HG03432 (cell line): Measurements from ENCODE around the gene PDE4D.

ENCODE experiments used
- ATAC-seq: cut with Tn5 transposase; IDR thresholded peaks from one replicate; pipeline ENCODE4 v1.9.1; 2021; ENCODE audit warnings: mild to moderate bottlenecking, moderate library complexity; ENCODE audit not compliant: unreplicated experiment

PDE4D gene

DNA sequence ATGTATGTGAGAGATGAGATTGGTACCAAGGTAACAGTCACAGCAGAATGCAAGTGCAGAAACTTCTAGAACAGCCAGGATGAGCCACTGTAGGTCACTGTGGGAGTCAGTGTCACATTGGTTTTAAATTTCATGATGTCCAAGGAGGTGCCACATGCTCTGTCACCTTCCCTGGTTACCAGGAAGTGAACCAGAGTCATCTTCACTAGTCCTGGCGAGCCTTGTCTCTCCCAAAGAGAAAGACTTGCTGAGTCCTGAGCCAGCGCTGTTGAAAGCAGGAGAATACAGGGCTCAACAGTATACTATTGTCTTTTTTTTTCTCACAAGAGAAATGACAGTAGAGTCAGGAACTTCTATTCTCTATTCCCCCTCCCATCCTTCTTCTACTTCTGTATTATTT, 695.2 kb downstream of the PDE4D start:
- ATAC-seq: no peak

- ATAC-seq: no peak
Observed at GRCh38 chr5:59197911-59198310, 695.6 kb downstream of the PDE4D start.

DNA sequence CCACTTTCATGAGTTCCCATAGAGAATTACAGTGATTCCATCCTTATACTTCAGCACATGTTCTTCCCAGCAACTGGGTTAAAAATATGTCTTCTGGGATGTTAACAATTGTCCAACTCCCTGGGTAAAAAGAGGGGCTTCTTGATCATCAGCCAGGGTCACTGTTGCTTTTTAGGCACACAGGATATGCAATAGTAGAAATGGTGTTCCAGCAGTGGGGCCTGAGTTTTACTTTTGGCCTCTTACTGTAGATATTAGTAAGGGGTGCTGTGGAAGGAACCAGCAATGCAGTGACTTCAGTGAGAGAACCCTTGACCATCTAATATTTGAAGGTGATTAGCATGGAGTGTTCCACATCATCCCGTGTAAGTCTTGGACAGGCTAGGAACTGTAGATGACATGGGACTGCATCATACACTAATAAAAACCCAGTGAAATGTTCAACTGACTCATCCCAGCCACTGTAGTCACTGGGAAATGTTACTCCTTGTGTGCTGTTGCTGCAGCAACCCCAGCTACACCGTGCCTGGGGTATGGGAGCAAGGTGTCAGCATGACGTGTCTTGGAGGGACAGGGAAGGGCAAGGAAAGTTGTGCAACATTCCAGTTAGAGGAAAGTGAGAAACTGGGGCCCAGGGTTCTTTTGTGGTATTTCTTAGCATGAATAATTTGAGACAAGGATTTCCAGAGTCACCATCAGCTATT, 699.8 kb downstream of the PDE4D start:
- no peak for ATAC-seq

DNA sequence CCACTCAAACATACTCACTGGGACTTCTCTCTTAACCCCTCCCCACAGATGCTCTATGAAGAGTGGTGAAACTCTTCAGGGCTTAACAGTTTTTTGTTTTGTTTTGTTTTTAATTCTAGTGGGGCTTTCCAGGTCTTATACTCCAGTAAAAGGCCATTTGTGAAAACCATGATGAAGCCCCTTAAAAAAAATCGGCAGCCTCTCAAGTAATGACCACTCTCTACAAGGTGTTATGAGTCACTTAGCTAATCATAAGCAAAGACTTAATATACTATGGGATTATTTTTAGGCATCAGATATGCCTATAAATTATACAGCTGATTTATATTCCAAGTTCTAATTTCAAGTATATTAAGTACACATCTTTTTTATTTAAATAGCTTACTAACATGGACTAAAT, 702.8 kb downstream of the PDE4D start:
- ATAC-seq: no peak

GRCh38 chr5:59189472-59190244, 703.9 kb downstream of the PDE4D start:
- no peak for ATAC-seq

GRCh38 chr5:59188419-59189225, 704.9 kb downstream of the PDE4D start:
- ATAC-seq: peak; percentile 78

DNA sequence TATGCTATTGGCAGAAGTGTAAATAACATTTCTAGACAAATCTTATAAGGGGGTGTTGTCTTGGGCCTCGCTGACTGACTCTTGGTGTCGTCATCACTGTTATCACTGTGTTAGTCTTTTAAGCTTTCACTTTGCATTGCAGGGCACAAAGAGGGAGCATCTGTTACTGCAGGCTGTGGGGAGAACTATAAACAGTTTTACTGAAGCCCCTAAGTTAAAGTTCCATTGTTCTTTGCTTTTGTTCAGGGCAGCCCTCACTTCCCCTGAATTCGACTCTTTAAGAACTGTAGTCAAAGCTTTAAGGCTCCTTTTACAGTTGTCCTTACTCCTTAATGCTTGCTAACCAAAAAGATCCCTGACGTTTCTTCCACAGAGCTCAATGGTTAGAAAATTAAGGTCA, 705.7 kb downstream of the PDE4D start:
- peak; percentile 61 for ATAC-seq

DNA sequence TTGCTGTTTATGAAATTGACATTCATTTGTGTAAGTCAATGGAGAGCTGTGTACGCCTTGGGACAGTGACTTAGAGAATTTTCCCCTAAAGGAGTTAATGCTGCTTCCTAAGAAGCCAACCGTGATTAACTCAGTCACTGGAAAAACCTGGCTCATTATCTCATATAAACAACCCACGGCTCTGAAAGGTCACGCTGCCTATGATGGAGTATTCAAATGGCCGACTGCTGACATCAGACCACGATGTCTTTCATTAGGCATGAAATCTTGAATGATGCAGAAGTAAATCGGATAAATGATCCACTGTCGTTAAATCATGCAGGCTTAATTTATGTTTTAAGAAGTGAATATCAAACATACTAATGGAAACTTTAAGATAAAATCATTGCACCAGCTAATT, 706.9 kb downstream of the PDE4D start:
- no peak for ATAC-seq

GRCh38 chr5:59185757-59186385, 707.7 kb downstream of the PDE4D start:
- no peak for ATAC-seq

GRCh38 chr5:59184769-59185168, 708.8 kb downstream of the PDE4D start:
- ATAC-seq: no peak

- no peak for ATAC-seq
Observed at GRCh38 chr5:59182760-59183159, 710.8 kb downstream of the PDE4D start.

- ATAC-seq: peak; percentile 87
Observed at GRCh38 chr5:59180515-59180914, 713.0 kb downstream of the PDE4D start.

DNA sequence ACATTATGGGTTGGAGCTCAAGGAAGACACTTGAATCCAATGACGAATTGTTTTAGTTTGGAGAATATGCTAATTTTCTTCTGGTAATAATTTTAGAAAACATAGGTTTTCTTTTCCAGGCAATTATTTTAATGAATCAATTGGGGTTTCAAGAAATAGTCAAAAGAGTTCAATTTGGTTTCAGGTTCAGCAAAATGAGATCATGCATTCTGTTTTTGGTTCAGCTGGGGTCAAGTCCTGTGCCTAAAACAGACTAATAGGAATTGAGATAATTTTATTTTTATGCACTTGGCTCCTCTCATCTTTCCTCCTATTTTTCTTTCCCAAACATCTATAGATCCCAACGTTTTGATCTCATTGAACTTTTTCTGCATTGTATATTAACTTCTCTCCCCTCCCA, 713.8 kb downstream of the PDE4D start:
- ATAC-seq: no peak

DNA sequence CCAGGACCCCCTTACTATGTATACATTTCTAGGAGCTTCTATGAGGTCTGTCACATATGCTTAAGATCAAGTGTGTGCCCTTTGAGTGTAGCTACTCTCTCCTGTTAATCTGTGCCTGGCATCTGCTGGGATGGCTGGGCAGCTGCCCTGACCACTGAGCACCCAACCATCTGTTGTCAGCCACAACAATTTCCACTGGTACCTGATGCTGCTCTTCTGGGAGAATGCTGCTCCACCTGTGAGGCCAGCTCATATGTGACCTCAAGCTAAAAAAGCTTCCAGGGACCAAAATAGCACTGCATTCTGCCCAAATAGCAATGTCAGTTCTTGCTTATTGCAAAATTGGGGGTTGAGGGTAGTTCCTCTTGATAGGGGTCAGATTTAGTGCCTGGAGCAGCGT, 715.0 kb downstream of the PDE4D start:
- peak; percentile 25 for ATAC-seq

DNA sequence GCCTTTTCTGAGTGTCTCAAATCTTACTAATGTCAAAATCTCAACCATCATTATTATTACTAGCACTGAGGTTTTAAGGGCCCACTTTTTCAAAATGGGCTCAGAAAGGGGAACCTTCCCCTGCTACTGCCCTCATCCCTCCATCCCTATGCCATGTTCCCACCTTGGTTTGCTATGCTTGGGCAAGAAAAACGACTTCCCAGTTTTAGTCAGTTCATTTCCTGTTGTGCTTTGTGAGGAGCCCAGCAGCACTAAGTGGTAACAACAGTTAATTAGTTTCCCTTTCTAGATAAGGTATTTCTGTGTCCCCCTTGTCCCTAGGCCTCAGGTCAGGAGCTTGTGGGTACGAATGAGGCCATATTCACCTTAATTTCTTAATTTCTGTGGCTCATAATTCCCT, 715.5 kb downstream of the PDE4D start:
- ATAC-seq: peak; percentile 39

DNA sequence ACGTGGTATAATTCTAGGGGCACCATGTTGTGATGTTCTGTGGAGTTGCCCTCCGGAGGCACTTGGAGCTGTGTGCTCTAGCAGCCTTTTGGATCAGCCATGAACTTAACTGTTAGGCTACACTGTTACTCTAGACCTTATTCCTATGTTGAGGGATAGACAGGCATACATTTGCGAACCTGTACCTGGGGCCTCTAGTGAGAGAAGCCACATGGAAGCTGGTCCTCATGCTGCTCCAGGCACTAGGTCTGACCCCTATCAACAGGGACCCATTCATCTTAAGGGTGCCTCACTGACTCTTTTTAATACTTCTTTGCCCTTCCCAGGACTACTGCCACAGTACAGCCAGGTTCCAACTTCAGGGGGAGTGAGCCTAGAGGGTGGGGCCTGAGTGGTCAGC, 715.9 kb downstream of the PDE4D start:
- no peak for ATAC-seq

DNA sequence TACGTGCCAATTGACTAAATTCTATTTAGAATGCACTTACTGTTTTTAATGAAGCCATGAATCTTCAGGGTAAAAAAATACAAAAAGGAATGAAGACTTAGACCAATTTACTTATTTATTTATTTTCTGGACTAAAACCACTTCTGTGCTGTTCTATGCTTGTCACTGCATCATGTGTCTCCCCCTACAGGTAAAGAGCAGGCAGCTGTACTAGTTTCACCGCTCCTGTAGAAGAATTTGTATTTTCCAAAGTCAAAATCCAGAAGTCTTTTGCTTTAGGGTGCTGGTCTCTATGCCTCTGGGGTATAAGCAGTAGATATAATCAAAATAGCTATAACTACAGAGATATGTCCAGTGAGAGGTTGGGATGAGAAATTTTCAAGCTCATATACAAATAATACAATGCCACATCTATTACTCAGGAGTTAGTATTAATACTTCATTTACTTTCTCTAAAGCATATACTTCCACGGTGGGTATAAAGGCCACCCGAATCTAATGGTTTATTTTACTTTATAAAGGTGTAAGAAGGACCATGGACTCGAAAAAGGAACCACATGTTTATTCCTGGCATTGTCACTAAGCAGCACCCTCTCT, 719.2 kb downstream of the PDE4D start:
- ATAC-seq: peak; percentile 37

- no peak for ATAC-seq
Observed at GRCh38 chr5:59173578-59173977, 719.9 kb downstream of the PDE4D start.

DNA sequence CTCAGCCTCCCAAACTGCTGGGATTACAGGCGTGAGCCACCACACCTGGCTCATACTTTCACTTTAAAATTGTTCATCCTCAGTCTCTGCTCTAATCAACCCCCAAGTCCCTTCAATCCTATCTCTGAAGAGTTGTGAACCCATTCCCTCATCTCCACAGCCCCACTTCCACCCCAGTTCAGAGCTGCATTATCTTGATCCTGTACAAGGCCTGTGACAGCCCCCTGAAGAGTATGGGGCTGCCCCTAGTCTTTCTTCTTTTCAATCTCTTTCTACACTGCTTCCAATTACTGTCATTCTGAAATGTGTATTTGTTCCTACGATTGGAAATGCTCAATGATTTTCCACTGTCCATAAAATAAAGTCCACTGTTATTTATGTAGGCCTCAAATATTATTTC, 722.4 kb downstream of the PDE4D start:
- ATAC-seq: no peak

GRCh38 chr5:59169768-59170150, 723.8 kb downstream of the PDE4D start:
- no peak for ATAC-seq
